ENCODE data around the gene MSRB1. TPM values are rescaled to one million over a fixed set of nuclear protein-coding genes. Genes with fewer than 3 reads are reported as not detected.

Gene MSRB1
- total RNA-seq, 1 experiment from 2014 or later, result 49.4 TPM

DNA sequence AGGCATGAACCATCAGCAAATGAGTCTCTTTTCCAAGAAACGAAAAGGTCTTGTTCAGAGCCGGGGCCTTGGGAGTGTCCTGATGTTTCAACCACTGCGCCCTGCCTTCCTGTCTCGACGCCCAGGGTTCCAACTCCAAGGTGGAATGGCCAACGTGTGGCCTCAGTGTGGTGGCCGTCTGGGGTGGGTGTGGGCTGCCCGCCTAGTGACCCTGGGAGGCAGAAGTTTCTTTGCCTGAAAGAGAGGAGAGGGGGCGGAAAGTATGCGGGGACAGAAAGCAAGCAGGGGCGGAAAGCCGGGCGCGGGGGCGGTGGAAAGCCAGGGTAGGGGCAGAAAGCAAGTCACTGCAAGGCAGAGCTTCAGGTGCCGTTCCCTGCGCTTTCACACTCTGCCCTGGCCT is 4.1 kb downstream of the MSRB1 start:
- CTCF ChIA-PET, result no interaction called here
- no TSS peak for BruUV-seq (replicated peaks)
- Histone ChIP-seq H3K9me2 (ENCODE audit: insufficient read depth) (no peaks in the 10 kb centered on the region), H4K20me1 (ENCODE audit: insufficient read depth) (0 out of 2 replicates have a peak, but pooled peaks cover 3% of the 10 kb centered on the region), H3K79me2 (ENCODE audit: low read depth) (peaks cover 18% of the 10 kb centered on the region; the same call in 1 of the 2 replicates), H3K27me3 (ENCODE audit: insufficient read depth, low read depth) (no peaks in the 10 kb centered on the region), H3K4me1 (replicated peaks; ENCODE audit: insufficient read depth) (peaks cover 36% of the 10 kb centered on the region), H2AFZ (no peak overlapping the region), H3K9me3 (ENCODE audit: insufficient read depth, low read depth) (no peaks in the 10 kb centered on the region), H3F3A (ENCODE audit: insufficient read depth, low read depth) (peaks cover 51% of the 10 kb centered on the region), H3K36me3 (ENCODE audit: low read depth) (no peaks in the 10 kb centered on the region), H3K27ac (no peak overlapping the region), H3K4me2 (no peak overlapping the region), H3K4me3 (no peak overlapping the region)
- intact Hi-C loops (cut with micrococcal nuclease; ENCODE audit: unreplicated experiment), result no loop called here
- POLR2A ChIA-PET (ENCODE audit: unreplicated experiment), result no interaction called here
- DNase-seq, result no peak
- TF ChIP-seq, protein P1, sequence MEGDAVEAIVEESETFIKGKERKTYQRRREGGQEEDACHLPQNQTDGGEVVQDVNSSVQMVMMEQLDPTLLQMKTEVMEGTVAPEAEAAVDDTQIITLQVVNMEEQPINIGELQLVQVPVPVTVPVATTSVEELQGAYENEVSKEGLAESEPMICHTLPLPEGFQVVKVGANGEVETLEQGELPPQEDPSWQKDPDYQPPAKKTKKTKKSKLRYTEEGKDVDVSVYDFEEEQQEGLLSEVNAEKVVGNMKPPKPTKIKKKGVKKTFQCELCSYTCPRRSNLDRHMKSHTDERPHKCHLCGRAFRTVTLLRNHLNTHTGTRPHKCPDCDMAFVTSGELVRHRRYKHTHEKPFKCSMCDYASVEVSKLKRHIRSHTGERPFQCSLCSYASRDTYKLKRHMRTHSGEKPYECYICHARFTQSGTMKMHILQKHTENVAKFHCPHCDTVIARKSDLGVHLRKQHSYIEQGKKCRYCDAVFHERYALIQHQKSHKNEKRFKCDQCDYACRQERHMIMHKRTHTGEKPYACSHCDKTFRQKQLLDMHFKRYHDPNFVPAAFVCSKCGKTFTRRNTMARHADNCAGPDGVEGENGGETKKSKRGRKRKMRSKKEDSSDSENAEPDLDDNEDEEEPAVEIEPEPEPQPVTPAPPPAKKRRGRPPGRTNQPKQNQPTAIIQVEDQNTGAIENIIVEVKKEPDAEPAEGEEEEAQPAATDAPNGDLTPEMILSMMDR (conservative IDR thresholded peaks at IDR 0.05), result no peak
- TF ChIP-seq EZH2 (IDR thresholded peaks at IDR 0.05; ENCODE audit: low read depth), result no peak

DNA sequence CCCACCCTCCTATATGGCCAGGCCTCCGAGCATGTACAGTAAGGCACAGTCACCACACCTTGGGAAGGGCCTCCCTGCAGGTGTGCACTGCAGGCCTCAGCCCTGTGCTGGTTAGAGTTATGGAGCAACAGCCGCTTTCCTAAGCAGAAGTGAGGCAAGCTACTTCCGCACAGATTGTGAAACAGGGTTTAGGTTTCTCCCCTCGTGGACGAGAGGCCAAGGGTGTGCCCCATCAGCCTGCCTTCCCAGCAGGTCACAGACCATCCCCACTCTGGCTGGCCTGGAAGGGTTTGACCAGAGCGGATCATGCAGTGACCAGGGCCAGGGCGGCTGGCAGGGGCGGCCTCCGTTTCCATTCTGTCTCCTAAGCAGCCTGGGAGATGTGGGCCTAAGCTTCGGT is 4.7 kb downstream of the MSRB1 start:
- Histone ChIP-seq H3K4me3 (no peak overlapping the region), H3K27ac (no peak overlapping the region), H3K79me2 (ENCODE audit: low read depth) (peaks cover 18% of the 10 kb centered on the region; the same call in 1 of the 2 replicates), H3K4me2 (no peak overlapping the region), H4K20me1 (ENCODE audit: insufficient read depth) (no peaks in the 10 kb centered on the region), H3K4me1 (replicated peaks; ENCODE audit: insufficient read depth) (peaks cover 36% of the 10 kb centered on the region), H3K9me3 (ENCODE audit: insufficient read depth, low read depth) (no peaks in the 10 kb centered on the region), H3F3A (ENCODE audit: insufficient read depth, low read depth) (peaks cover 46% of the 10 kb centered on the region), H2AFZ (no peak overlapping the region), H3K36me3 (ENCODE audit: low read depth) (no peaks in the 10 kb centered on the region), H3K9me2 (ENCODE audit: insufficient read depth) (no peaks in the 10 kb centered on the region), H3K27me3 (ENCODE audit: insufficient read depth, low read depth) (no peaks in the 10 kb centered on the region)
- ChIA-PET CTCF (no interaction called here), POLR2A (ENCODE audit: unreplicated experiment) (interaction anchor here (0.7 kb wide), 1 partner anchor 12 kb away, joined by 6 read pairs; no protein-coding TSS in a partner anchor)
- DNase-seq, result no peak
- intact Hi-C loops (cut with micrococcal nuclease; ENCODE audit: unreplicated experiment), result no loop called here
- no TSS peak for BruUV-seq (replicated peaks)
- no peak for TF ChIP-seq EZH2 (IDR thresholded peaks at IDR 0.05; ENCODE audit: low read depth)
- TF ChIP-seq, protein P1 (conservative IDR thresholded peaks at IDR 0.05), result no peak

DNA sequence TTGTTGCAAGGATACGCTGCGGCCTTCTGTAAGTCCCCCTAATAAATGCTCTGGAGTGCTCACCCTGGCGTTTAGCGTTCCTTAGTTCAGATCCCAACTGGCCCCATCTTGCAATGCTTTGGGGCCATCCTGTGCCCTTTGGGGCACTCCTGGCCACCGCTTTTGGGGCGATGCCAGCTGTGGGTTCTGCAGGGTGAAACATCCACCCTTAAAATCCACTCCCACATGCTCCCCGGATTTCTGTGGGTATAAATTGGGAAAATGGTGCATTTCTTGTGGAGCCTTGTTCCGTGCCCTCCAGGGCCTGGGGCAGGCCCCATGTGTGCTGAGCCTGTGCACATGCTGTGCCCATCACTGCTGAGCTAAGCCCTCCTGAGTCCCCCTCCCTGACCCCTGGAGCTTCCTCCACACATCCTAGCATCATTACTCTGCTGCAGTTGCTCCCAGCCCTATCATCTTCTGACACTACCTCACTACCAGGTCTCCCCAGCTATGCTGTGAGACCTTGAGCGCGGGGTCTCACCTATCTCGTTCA is 6.0 kb downstream of the MSRB1 start:
- ChIA-PET CTCF (no interaction called here), POLR2A (ENCODE audit: unreplicated experiment) (no interaction called here)
- peaks cover 37% of the 10 kb centered on the region for H3F3A ChIP-seq (ENCODE audit: insufficient read depth, low read depth)
- H4K20me1 ChIP-seq (ENCODE audit: insufficient read depth), result no peaks in the 10 kb centered on the region
- intact Hi-C loops (cut with micrococcal nuclease; ENCODE audit: unreplicated experiment), result no loop called here
- TF ChIP-seq EZH2 (IDR thresholded peaks at IDR 0.05; ENCODE audit: low read depth), result no peak
- TF ChIP-seq, protein P1 (conservative IDR thresholded peaks at IDR 0.05), result no peak
- no peaks in the 10 kb centered on the region for H3K27me3 ChIP-seq (ENCODE audit: insufficient read depth, low read depth)
- no peak overlapping the region for H2AFZ ChIP-seq
- H3K4me1 ChIP-seq (replicated peaks; ENCODE audit: insufficient read depth), result peaks cover 33% of the 10 kb centered on the region
- no peaks in the 10 kb centered on the region for H3K36me3 ChIP-seq (ENCODE audit: low read depth)
- no peak for DNase-seq
- no TSS peak for BruUV-seq (replicated peaks)
- no peak overlapping the region for H3K4me2 ChIP-seq
- H3K27ac ChIP-seq, result no peak overlapping the region
- H3K79me2 ChIP-seq (ENCODE audit: low read depth), result 0 out of 2 replicates have a peak, but pooled peaks cover 12% of the 10 kb centered on the region
- H3K9me2 ChIP-seq (ENCODE audit: insufficient read depth), result no peaks in the 10 kb centered on the region
- no peaks in the 10 kb centered on the region for H3K9me3 ChIP-seq (ENCODE audit: insufficient read depth, low read depth)
- no peak overlapping the region for H3K4me3 ChIP-seq

All from PC-9 (cell line).